Psoas muscle (tissue), 8 donors: ENCODE measurements around the gene SUSD2. TPM values are rescaled to one million over a fixed set of nuclear protein-coding genes. Genes with fewer than 3 reads are reported as not detected.
"Not testable (repeated sequence)": the region's sequence is repeated elsewhere in the genome, so short reads cannot be mapped to it uniquely, and the experiment has no call there.

ENCODE experiments used
- ATAC-seq, 4 donors: fragments of 200-7000 bp; cut with Tn5 transposase; one replicate each; pipeline ENCODE4 v1.9.1; 2020; ENCODE audit warnings: moderate library complexity in 3 of 4, mild to moderate bottlenecking in 2 of 4
- DNase-seq, 2 donors: peaks; one replicate each; pipeline ENCODE4 v3.0.0-alpha.2; 2020
- H3K27ac ChIP-seq: fragments of 200-600 bp; one replicate; pipeline ENCODE4 v1.8.0; 2022
- H3K27me3 ChIP-seq, 3 donors: fragments of 200-600 bp in 1 of 3; one replicate each; pipeline versions ENCODE4 v1.6.1 to v1.8.0; 2013 to 2022; ENCODE audit warnings: low read length in 2 of 3, mild to moderate bottlenecking in 2 of 3, moderate library complexity in 1 of 3; ENCODE audit not compliant: insufficient read depth in 3 of 3
- H3K36me3 ChIP-seq, 2 donors: fragments of 200-600 bp in 1 of 2; one replicate each; pipeline versions ENCODE4 v1.6.1 to v1.8.0; 2013 to 2022; ENCODE audit warnings: low read depth in 1 of 2, mild to moderate bottlenecking in 1 of 2, moderate library complexity in 1 of 2; ENCODE audit not compliant: insufficient read depth in 1 of 2
- H3K4me1 ChIP-seq: fragments of 200-600 bp; one replicate; pipeline ENCODE4 v1.8.0; 2022
- H3K4me3 ChIP-seq: fragments of 200-600 bp; one replicate; pipeline ENCODE4 v1.8.0; 2022; ENCODE audit warnings: mild to moderate bottlenecking
- H3K9me3 ChIP-seq: fragments of 200-600 bp; one replicate; pipeline ENCODE4 v1.8.0; 2022
- CTCF ChIP-seq: fragments of 200-600 bp; IDR thresholded peaks from one replicate; pipeline ENCODE4 v1.8.0; 2022; ENCODE audit warnings: antibody characterized with exemption
- WGBS, 3 donors: extraction: QIAGEN DNeasy Blood & Tissue Kit; methylation state at CpG; one replicate each; pipeline versions ENCODE4 v1.1.6 to v1.1.7; 2013; 5-methylcytosine and 5-hydroxymethylcytosine counted together
- intact Hi-C, 2 donors: fragments of 100-400 bp; cut with DNase I; formaldehyde crosslinking; loops; one replicate each; pipeline versions ENCODE4 v1.11.0 to v1.14.2; 2022
- polyA plus RNA-seq, 3 donors: library from polyadenylated mRNA; stranded (reverse); fragments of 200-250 nt; gene quantifications; one replicate each; pipeline ENCODE4 v1.2.3, GENCODE V29; 2013
- total RNA-seq, 4 donors: library from RNA; stranded (reverse); fragmentation: NEBNext Ultra II Directional in 2 of 4; extraction: Animal tissue kit (Norgen Biotek cat#: 25700) in 2 of 4; gene quantifications; one replicate each; pipeline versions ENCODE4 v1.2.1 to v1.2.4, GENCODE V29; 2021 to 2023
- donor health status: healthy with polysubstance abuse.
- donor health status: DM: no; HTN: no; CAD: no; lungs with moderate emphysema.
- donor health status: Bipolar disorder and iron deficiency.
- donor health status: healthy.
- donor health status: DM: yes; HTN: yes; CAD: no.
- donor health status: DM: no; HTN: no; CAD: no.
- donor health status: DM: no; HTN: no; CAD: no.
- donor health status: DM: yes; HTN: yes; CAD: no.

SUSD2 gene
- total and polyA plus RNA-seq, 7 donors: 1.1 to 1.8 (median 1.3) TPM

- Histone ChIP-seq H3K9me3 (no peaks in the 10 kb centered on the region), H3K4me3 (no peak overlapping the region), H3K4me1 (no peaks in the 10 kb centered on the region), H3K27ac (no peak overlapping the region), H3K36me3 (no peaks in the 10 kb centered on the region), H3K27me3 (no peaks in the 10 kb centered on the region)
- no peak for TF ChIP-seq CTCF
- intact Hi-C loops: no loop called here
- no peak for ATAC-seq
- no peak for DNase-seq
- 85 to 91% (median 85%) methylated on average over 6 of the region's 6 CpGs for WGBS, 3 donors
These were observed 17.4 kb downstream of the SUSD2 start for GRCh38 chr22:24198682-24199052.

GRCh38 chr22:24200619-24201212, 19.4 kb downstream of the SUSD2 start:
- 63 to 75% (median 68%) methylated on average over 7 of the region's 7 CpGs for WGBS, 3 donors
- TF ChIP-seq CTCF: no peak
- H3K9me3 ChIP-seq: no peaks in the 10 kb centered on the region
- no peaks in the 10 kb centered on the region for H3K4me1 ChIP-seq
- intact Hi-C loops: no loop called here
- H3K27ac ChIP-seq: no peak overlapping the region
- no peaks in the 10 kb centered on the region for H3K36me3 ChIP-seq
- no peaks in the 10 kb centered on the region for H3K27me3 ChIP-seq
- no peak overlapping the region for H3K4me3 ChIP-seq
- DNase-seq (no peak), ATAC-seq (peak in 2 of 4 donors; percentile 59 to 75)

GRCh38 chr22:24201681-24202614, 20.7 kb downstream of the SUSD2 start:
- Histone ChIP-seq H3K36me3 (no peaks in the 10 kb centered on the region), H3K27me3 (no peaks in the 10 kb centered on the region), H3K9me3 (no peaks in the 10 kb centered on the region), H3K4me1 (no peaks in the 10 kb centered on the region), H3K27ac (no peak overlapping the region), H3K4me3 (no peak overlapping the region)
- no peak for TF ChIP-seq CTCF
- no peak for ATAC-seq
- no peak for DNase-seq
- 87 to 90% (median 90%) methylated on average over 26 of the region's 26 CpGs for WGBS, 3 donors
- intact Hi-C loops: no loop called here

GRCh38 chr22:24203856-24204255, 22.6 kb downstream of the SUSD2 start:
- H3K27ac ChIP-seq, H3K36me3 ChIP-seq, ATAC-seq, intact Hi-C loops, H3K4me3 ChIP-seq, H3K9me3 ChIP-seq, H3K4me1 ChIP-seq, H3K27me3 ChIP-seq, DNase-seq: not testable (repeated sequence)
- 89 to 92% (median 91%) methylated on average over 5 of the region's 5 CpGs for WGBS, 3 donors

- no peaks in the 10 kb centered on the region for H3K9me3 ChIP-seq
- H3K4me1 ChIP-seq: peaks cover 4% of the 10 kb centered on the region
- no peaks in the 10 kb centered on the region for H3K27me3 ChIP-seq
- no peak overlapping the region for H3K4me3 ChIP-seq
- no peak for ATAC-seq
- 58 to 81% (median 70%) methylated on average over 8 of the region's 8 CpGs for WGBS, 3 donors
- intact Hi-C loops: no loop called here
- H3K27ac ChIP-seq: no peak overlapping the region
- TF ChIP-seq CTCF: no peak
- no peak for DNase-seq
- no peaks in the 10 kb centered on the region for H3K36me3 ChIP-seq
These were observed 24.3 kb downstream of the SUSD2 start for GRCh38 chr22:24205438-24206195.

GRCh38 chr22:24206460-24207263, 25.4 kb downstream of the SUSD2 start:
- not testable (repeated sequence) for H3K36me3 ChIP-seq, H3K9me3 ChIP-seq

More at GRCh38 chr22:24206460-24207263, 25.4 kb downstream of the SUSD2 start:
- H3K4me1 ChIP-seq, H3K4me3 ChIP-seq, intact Hi-C loops, H3K27me3 ChIP-seq, DNase-seq, ATAC-seq: not testable (repeated sequence)
- peak overlapping the region; percentile 63 for H3K27ac ChIP-seq
- WGBS, 3 donors: 88 to 89% (median 89%) methylated on average over 15 of the region's 15 CpGs
